IPS DF 6.9 (cell line): ENCODE measurements around the gene EEF1AKMT4.
A peak's percentile ranks its signal among the peaks of the same experiment; 100 is the strongest.

Source experiments
- DNase-seq: peaks from one replicate; pipeline ENCODE4 v3.0.0-alpha.2; 2013; ENCODE audit warnings: low read depth, low spot score
- H3K27ac ChIP-seq: one replicate; pipeline ENCODE4 v1.5.1; 2013; ENCODE audit warnings: low read length, control low read depth
- H3K27me3 ChIP-seq: 2 replicates; pipeline ENCODE4 v1.6.1; 2013; ENCODE audit warnings: mild to moderate bottlenecking, low read length; ENCODE audit not compliant: control insufficient read depth, insufficient read depth
- H3K36me3 ChIP-seq: 2 replicates; pipeline ENCODE4 v1.6.1; 2013; ENCODE audit warnings: low read length; ENCODE audit not compliant: control insufficient read depth, insufficient read depth
- H3K4me1 ChIP-seq: 2 replicates; pipeline ENCODE4 v1.6.1; 2013; ENCODE audit warnings: low read length; ENCODE audit not compliant: control insufficient read depth, insufficient read depth
- H3K4me3 ChIP-seq: 2 replicates; pipeline ENCODE4 v1.5.1; 2013; ENCODE audit warnings: mild to moderate bottlenecking, low read length
- H3K9me3 ChIP-seq: 2 replicates; pipeline ENCODE4 v1.6.1; 2013; ENCODE audit warnings: low read length, inconsistent platforms; ENCODE audit not compliant: control insufficient read depth, insufficient read depth
- WGBS: extraction: QIAGEN DNeasy Blood & Tissue Kit; methylation state at CpG from one replicate; pipeline ENCODE4 v1.1.7; 2013; ENCODE audit warnings: mixed read lengths, missing lambda C conversion rate; ENCODE audit not compliant: insufficient read length, insufficient coverage; 5-methylcytosine and 5-hydroxymethylcytosine counted together

Gene EEF1AKMT4

GRCh38 chr3:184228376-184229137 lies 20.9 kb upstream of the EEF1AKMT4 start:
- Histone ChIP-seq H3K4me1 (peaks cover 2% of the 10 kb centered on the region; the same call in 1 of the 2 replicates), H3K27ac (no peak overlapping the region), H3K4me3 (peak overlapping the region; percentile 34; the same call in 1 of the 2 replicates), H3K27me3 (peaks cover 46% of the 10 kb centered on the region), H3K36me3 (no peaks in the 10 kb centered on the region), H3K9me3 (no peaks in the 10 kb centered on the region)
- no CpG with 5 or more reads among the region's 12 CpGs for WGBS
- DNase-seq: no peak

DNA sequence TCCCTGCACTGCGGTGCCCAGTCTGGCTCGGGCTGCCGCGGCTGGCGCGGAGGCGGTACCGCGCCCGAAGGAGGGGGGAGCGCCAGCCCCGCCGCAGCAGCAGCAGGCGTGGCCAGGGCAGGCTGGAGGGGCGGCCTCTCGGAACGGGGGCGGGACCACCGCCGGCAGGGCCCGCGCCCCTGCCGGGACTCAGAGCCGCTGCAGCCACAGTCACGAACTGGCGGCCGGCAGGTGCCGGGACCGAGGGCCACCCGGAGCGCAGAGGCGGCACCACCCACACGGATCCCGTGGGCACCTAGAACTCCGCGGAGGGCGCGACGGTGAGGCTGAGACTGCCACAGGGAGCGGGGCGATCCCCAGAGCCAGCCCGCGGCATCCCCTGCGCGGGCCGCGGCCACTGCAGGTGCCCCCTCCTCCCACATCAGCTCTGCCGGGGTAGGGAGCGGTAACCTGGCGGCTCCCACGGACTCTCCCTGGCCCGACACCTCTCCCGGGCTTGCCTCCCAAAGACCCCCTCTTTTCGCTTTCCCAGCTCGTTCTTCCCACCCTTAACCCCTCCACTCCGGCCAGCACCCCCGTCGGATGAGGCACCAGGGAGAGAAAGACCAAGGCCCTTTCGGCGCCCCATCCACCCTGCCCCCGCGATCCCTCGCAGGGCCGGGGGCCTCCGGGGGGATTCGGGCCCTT lies 19.9 kb upstream of the EEF1AKMT4 start, which contains the start of gene VWA5B2:
TSS of gene VWA5B2 (plus strand) at position 192 of the 687 bp plus-strand sequence. CDS start 944 bp downstream, outside the sequence.
- WGBS: no CpG with 5 or more reads among the region's 66 CpGs
- no peak within 1 kb of the TSS for H3K27ac ChIP-seq
- DNase-seq: no peak
- H3K27me3 ChIP-seq: peaks cover 46% of the 10 kb centered on the region
- peak within 1 kb of the TSS; percentile 34; the same call in 1 of the 2 replicates for H3K4me3 ChIP-seq
- H3K36me3 ChIP-seq: no peaks in the 10 kb centered on the region
- peaks cover 2% of the 10 kb centered on the region; the same call in 1 of the 2 replicates for H3K4me1 ChIP-seq
- no peaks in the 10 kb centered on the region for H3K9me3 ChIP-seq

GRCh38 chr3:184230081-184230602 lies 19.3 kb upstream of the EEF1AKMT4 start:
- H3K27ac ChIP-seq: no peak overlapping the region
- H3K9me3 ChIP-seq: no peaks in the 10 kb centered on the region
- no peaks in the 10 kb centered on the region for H3K36me3 ChIP-seq
- H3K27me3 ChIP-seq: peaks cover 46% of the 10 kb centered on the region
- no CpG with 5 or more reads among the region's 61 CpGs for WGBS
- peaks cover 2% of the 10 kb centered on the region; the same call in 1 of the 2 replicates for H3K4me1 ChIP-seq
- DNase-seq: no peak
- peak overlapping the region; percentile 34; the same call in 1 of the 2 replicates for H3K4me3 ChIP-seq

GRCh38 chr3:184230603-184231528 lies 18.6 kb upstream of the EEF1AKMT4 start:
- Histone ChIP-seq H3K4me1 (peaks cover 2% of the 10 kb centered on the region; the same call in 1 of the 2 replicates), H3K9me3 (no peaks in the 10 kb centered on the region), H3K36me3 (no peaks in the 10 kb centered on the region), H3K27ac (no peak overlapping the region), H3K27me3 (peaks cover 46% of the 10 kb centered on the region), H3K4me3 (peak overlapping the region; percentile 34; the same call in 1 of the 2 replicates)
- WGBS: no CpG with 5 or more reads among the region's 79 CpGs
- no peak for DNase-seq

DNA sequence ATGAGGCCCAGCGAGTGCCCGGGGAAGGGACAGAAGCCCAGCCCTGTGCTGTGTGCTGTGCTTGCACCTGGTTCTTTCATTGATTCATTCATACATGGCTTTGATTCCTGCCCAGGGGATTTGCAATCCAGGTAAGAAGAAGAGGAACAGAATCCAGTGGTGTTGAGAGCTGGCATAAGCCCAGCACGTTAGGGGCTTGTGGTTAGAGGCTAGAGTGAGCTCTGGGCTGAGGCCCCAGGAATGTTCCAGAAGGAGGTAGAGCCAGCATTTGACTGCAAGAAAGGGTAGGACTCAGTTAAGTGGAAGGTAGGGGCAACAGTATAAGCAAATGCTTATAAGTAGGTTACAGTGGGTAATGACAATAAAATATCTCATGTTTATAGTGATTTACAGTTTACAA lies 17.8 kb upstream of the EEF1AKMT4 start:
- no peaks in the 10 kb centered on the region for H3K36me3 ChIP-seq
- no peak for DNase-seq
- H3K27me3 ChIP-seq: peaks cover 46% of the 10 kb centered on the region
- H3K4me3 ChIP-seq: no peak overlapping the region
- peaks cover 2% of the 10 kb centered on the region; the same call in 1 of the 2 replicates for H3K4me1 ChIP-seq
- no peak overlapping the region for H3K27ac ChIP-seq
- H3K9me3 ChIP-seq: no peaks in the 10 kb centered on the region
- WGBS: no CpG with 5 or more reads among the region's 3 CpGs

- Histone ChIP-seq H3K27ac (no peak overlapping the region), H3K4me3 (no peak overlapping the region), H3K4me1 (peaks cover 2% of the 10 kb centered on the region; the same call in 1 of the 2 replicates), H3K9me3 (no peaks in the 10 kb centered on the region), H3K36me3 (no peaks in the 10 kb centered on the region), H3K27me3 (peaks cover 41% of the 10 kb centered on the region)
- no CpG with 5 or more reads among the region's 23 CpGs for WGBS
- no peak for DNase-seq
Observed at GRCh38 chr3:184233127-184233843, 16.2 kb upstream of the EEF1AKMT4 start.

- Histone ChIP-seq H3K36me3 (no peaks in the 10 kb centered on the region), H3K4me3 (no peak overlapping the region), H3K27me3 (peaks cover 33% of the 10 kb centered on the region), H3K4me1 (no peaks in the 10 kb centered on the region), H3K9me3 (no peaks in the 10 kb centered on the region), H3K27ac (no peak overlapping the region)
- DNase-seq: no peak
- WGBS: no CpG with 5 or more reads among the region's 4 CpGs
Observed at GRCh38 chr3:184234224-184234623, 15.2 kb upstream of the EEF1AKMT4 start.

- no peak for DNase-seq
- Histone ChIP-seq H3K9me3 (no peaks in the 10 kb centered on the region), H3K27ac (no peak overlapping the region), H3K27me3 (peaks cover 29% of the 10 kb centered on the region), H3K36me3 (no peaks in the 10 kb centered on the region), H3K4me1 (no peaks in the 10 kb centered on the region), H3K4me3 (no peak overlapping the region)
- no CpG with 5 or more reads among the region's 19 CpGs for WGBS
Observed at GRCh38 chr3:184234671-184235380, 14.6 kb upstream of the EEF1AKMT4 start.

- no CpG with 5 or more reads among the region's 4 CpGs for WGBS
- Histone ChIP-seq H3K36me3 (no peaks in the 10 kb centered on the region), H3K4me3 (no peak overlapping the region), H3K27me3 (peaks cover 23% of the 10 kb centered on the region), H3K4me1 (no peaks in the 10 kb centered on the region), H3K27ac (no peak overlapping the region), H3K9me3 (no peaks in the 10 kb centered on the region)
- no peak for DNase-seq
Observed at GRCh38 chr3:184235381-184236032, 14.0 kb upstream of the EEF1AKMT4 start.
